ENCODE measurements around the gene DAPK2. TPM values are rescaled to one million over a fixed set of nuclear protein-coding genes. Genes with fewer than 3 reads are reported as not detected.

Gene DAPK2
- total RNA-seq, 1 experiment from 2014 or later: 1.4 TPM

GRCh38 chr15:64092075-64092820 is 46.0 kb upstream of the DAPK2 start:
- BruUV-seq (replicated peaks): no TSS peak
- intact Hi-C loops (cut with micrococcal nuclease): loop anchor here (2.0 kb wide), 1 partner anchor 19 kb away; no protein-coding TSS in a partner anchor
- ChIA-PET POLR2A (ENCODE audit: unreplicated experiment) (interaction anchor here (0.6 kb wide), 2 partner anchors 87 to 1801 kb away, joined by 3 to 4 read pairs; no protein-coding TSS in a partner anchor), CTCF (no interaction called here)
- Histone ChIP-seq H3K27me3 (ENCODE audit: low read length) (no peaks in the 10 kb centered on the region), H3K4me2 (ENCODE audit: low read length) (peak overlapping the region; percentile 96), H3K27ac (ENCODE audit: low read length) (no peak overlapping the region), H3K4me1 (ENCODE audit: insufficient read depth, low read length) (peaks cover 20% of the 10 kb centered on the region), H3K36me3 (ENCODE audit: low read depth, low read length) (peaks cover 9% of the 10 kb centered on the region), H3K79me2 (ENCODE audit: low read length) (peaks cover 63% of the 10 kb centered on the region), H2AFZ (ENCODE audit: low read length) (no peak overlapping the region; the same call in 1 of the 2 replicates), H4K20me1 (ENCODE audit: low read length) (0 out of 2 replicates have a peak, but pooled peaks cover 6% of the 10 kb centered on the region), H3F3A (ENCODE audit: low read length, unreplicated experiment) (no peaks in the 10 kb centered on the region), H3K4me3 (ENCODE audit: low read length) (peak overlapping the region; percentile 90), H3K9me2 (replicated peaks; ENCODE audit: low read length) (no peaks in the 10 kb centered on the region), H3K9ac (ENCODE audit: low read length) (peak overlapping the region; percentile 89), H3K9me3 (ENCODE audit: low read length) (no peaks in the 10 kb centered on the region)
- ATAC-seq (no peak), DNase-seq (peak; percentile 28)
- TF ChIP-seq CTCF (conservative IDR thresholded peaks at IDR 0.05; ENCODE audit: low read depth, low read length) (peak; percentile 51), EZH2 (IDR thresholded peaks at IDR 0.05; ENCODE audit: low read length, unreplicated experiment) (no peak)

- H3K4me3 ChIP-seq (ENCODE audit: low read length): no peak overlapping the region
- no peak for TF ChIP-seq EZH2phosphoT487 (IDR thresholded peaks at IDR 0.05; ENCODE audit: borderline replicate concordance, low read length)
- TF ChIP-seq EZH2 (IDR thresholded peaks at IDR 0.05; ENCODE audit: low read length, unreplicated experiment): no peak
- no peak for TF ChIP-seq CTCF (conservative IDR thresholded peaks at IDR 0.05; ENCODE audit: low read depth, low read length)
- H3K27ac ChIP-seq (ENCODE audit: low read length): no peak overlapping the region
- H2AFZ ChIP-seq (ENCODE audit: low read length): no peak overlapping the region
- H4K20me1 ChIP-seq (ENCODE audit: low read length): no peaks in the 10 kb centered on the region
- peaks cover 46% of the 10 kb centered on the region for H3K79me2 ChIP-seq (ENCODE audit: low read length)
- H3K36me3 ChIP-seq (ENCODE audit: low read depth, low read length): peaks cover 9% of the 10 kb centered on the region
- no peaks in the 10 kb centered on the region for H3K9me3 ChIP-seq (ENCODE audit: low read length)
- H3K9ac ChIP-seq (ENCODE audit: low read length): no peak overlapping the region
- no peaks in the 10 kb centered on the region for H3K27me3 ChIP-seq (ENCODE audit: low read length)
- DNase-seq: no peak
- POLR2A ChIA-PET (ENCODE audit: unreplicated experiment): no interaction called here
- intact Hi-C loops (cut with micrococcal nuclease): no loop called here
- H3F3A ChIP-seq (ENCODE audit: low read length, unreplicated experiment): no peaks in the 10 kb centered on the region
- ATAC-seq: no peak
- BruUV-seq (replicated peaks): no TSS peak
- CTCF ChIA-PET: no interaction called here
- no peaks in the 10 kb centered on the region for H3K9me2 ChIP-seq (replicated peaks; ENCODE audit: low read length)
- peaks cover 18% of the 10 kb centered on the region for H3K4me1 ChIP-seq (ENCODE audit: insufficient read depth, low read length)
- no peak overlapping the region for H3K4me2 ChIP-seq (ENCODE audit: low read length)
These were observed 44.2 kb upstream of the DAPK2 start for GRCh38 chr15:64090527-64090926.
